HCT116 (cell line): ENCODE measurements around the gene DNM3.

ENCODE experiments used
- ATF3 ChIP-seq: IDR thresholded peaks from 2 replicates; pipeline ENCODE4 v1.6.1; 2012
- CTCF ChIP-seq, 3 experiments: fragments of 200-600 bp in 1 of 3; sonication (generic) in 1 of 3; IDR thresholded peaks in 2 of 3; conservative IDR thresholded peaks in 1 of 3; 2 replicates each; pipeline ENCODE4 v1.5.1; 2012 to 2017; ENCODE audit warnings: low read depth in 2 of 3, low read length in 2 of 3, antibody characterized with exemption in 1 of 3, borderline replicate concordance in 1 of 3, control low read depth in 1 of 3, mild to moderate bottlenecking in 1 of 3, mixed read lengths in 1 of 3, mixed run types in 1 of 3, moderate library complexity in 1 of 3; ENCODE audit not compliant: insufficient read depth in 1 of 3
- EGR1 ChIP-seq: IDR thresholded peaks from 2 replicates; pipeline ENCODE4 v1.6.1; 2012; ENCODE audit warnings: low read depth
- JUND ChIP-seq: IDR thresholded peaks from 2 replicates; pipeline ENCODE4 v1.6.1; 2012
- MAX ChIP-seq: IDR thresholded peaks from 2 replicates; pipeline ENCODE4 v1.6.1; 2012
- POLR2A ChIP-seq: IDR thresholded peaks from 2 replicates; pipeline ENCODE4 v1.7.0; 2011; ENCODE audit warnings: borderline replicate concordance; ENCODE audit not compliant: insufficient read depth, insufficient read length; ENCODE audit errors: extremely low read depth
- POLR2AphosphoS5 ChIP-seq: IDR thresholded peaks from 2 replicates; pipeline ENCODE4 v1.6.1; 2011; ENCODE audit warnings: mild to moderate bottlenecking, low read depth, low read length, moderate library complexity
- REST ChIP-seq: IDR thresholded peaks from 2 replicates; pipeline ENCODE4 v1.6.1; 2012; ENCODE audit warnings: low read depth
- SP1 ChIP-seq: IDR thresholded peaks from 2 replicates; pipeline ENCODE4 v1.6.1; 2012; ENCODE audit warnings: low read depth
- YY1 ChIP-seq: IDR thresholded peaks from 2 replicates; pipeline ENCODE4 v1.6.1; 2011; ENCODE audit warnings: low read length, low read depth, moderate library complexity, mild to moderate bottlenecking; ENCODE audit not compliant: insufficient replicate concordance; ENCODE audit errors: extremely low read depth
- ZBTB33 ChIP-seq: IDR thresholded peaks from 2 replicates; pipeline ENCODE4 v1.6.1; 2011; ENCODE audit warnings: mild to moderate bottlenecking, low read length, moderate library complexity; ENCODE audit not compliant: insufficient replicate concordance; ENCODE audit errors: extremely low read depth
- ZNF274 ChIP-seq: fragments of 200-500 bp; sonication (Bioruptor generic); IDR thresholded peaks from 2 replicates; pipeline ENCODE4 v1.6.1; 2014; ENCODE audit warnings: mild to moderate bottlenecking, low read depth, low read length, inconsistent platforms

GRCh38 chr1:172054172-172054571 is 212.9 kb downstream of the DNM3 start:
- no peak for TF ChIP-seq POLR2A
- TF ChIP-seq POLR2AphosphoS5: no peak
- no peak for TF ChIP-seq CTCF (IDR thresholded peaks at IDR 0.05 in 2 of 3, conservative IDR thresholded peaks at IDR 0.05 in 1 of 3; ENCODE audit: borderline replicate concordance in 1 of 3, insufficient read depth in 1 of 3, low read depth in 2 of 3, low read length in 2 of 3)
- TF ChIP-seq JUND: no peak
- TF ChIP-seq REST: no peak
- TF ChIP-seq ZBTB33: no peak
- no peak for TF ChIP-seq ATF3
- TF ChIP-seq YY1: no peak
- no peak for TF ChIP-seq MAX
- TF ChIP-seq ZNF274: no peak
- TF ChIP-seq EGR1: no peak
- no peak for TF ChIP-seq SP1
